ENCODE results near the gene CACUL1. TPM values are rescaled to one million over a fixed set of nuclear protein-coding genes. Genes with fewer than 3 reads are reported as not detected.

Gene CACUL1
- total and polyA plus RNA-seq, 9 of the 15 experiments (the other 6 are each of a cell fraction or from before 2014, with no cell fraction given) = 4.5 to 17.1 (median 13.5) TPM

- H3K4me1 ChIP-seq (replicated peaks in 1 of 2; ENCODE audit: control insufficient read depth in 2 of 2, insufficient read depth in 2 of 2, low read length in 2 of 2) = peaks cover 0 to 18% of the 10 kb centered on the region in 2 experiments; a peak in 4 of 5 replicates
- POLR2A ChIA-PET = no interaction called here
- ATAC-seq = no peak
These were observed 15.3 kb upstream of the CACUL1 start for GRCh38 chr10:118769898-118770600.

More at GRCh38 chr10:118769898-118770600, 15.3 kb upstream of the CACUL1 start:
- no peak overlapping the region for H3K9ac ChIP-seq (ENCODE audit: insufficient read depth in 1 of 2, low read depth in 2 of 2, low read length in 2 of 2)
- H3K4me3 ChIP-seq = no peak overlapping the region
- WGBS (ENCODE audit: insufficient coverage, low coverage, missing lambda C conversion rate) = 83% methylated on average over 8 of the region's 9 CpGs
- 0 out of 2 replicates have a peak overlapping the region, but pooled peaks have one; percentile 39 for H2AFZ ChIP-seq (ENCODE audit: low read depth, low read length)
- peak; percentile 75 for TF ChIP-seq ZNF280A (IDR thresholded peaks at IDR 0.05; ENCODE audit: low read depth, partially characterized antibody)
- TF ChIP-seq CBX3 (IDR thresholded peaks at IDR 0.05; ENCODE audit: borderline replicate concordance in 1 of 2, low read length in 2 of 2) = peak in 1 of 2 experiments; percentile 66; a peak in 2 of 3 replicates
- TF ChIP-seq IFI16 (CRISPR knock-in tag; IDR thresholded peaks at IDR 0.05) = no peak
- TF ChIP-seq ZNF253 (CRISPR knock-in tag; conservative IDR thresholded peaks at IDR 0.05) = no peak
- TF ChIP-seq TRIM28 (IDR thresholded peaks at IDR 0.05) = 0 out of 2 replicates have a peak, but pooled peaks have one; percentile 20
- no peak for TF ChIP-seq ZBTB7A (IDR thresholded peaks at IDR 0.05; ENCODE audit: borderline replicate concordance, control insufficient read depth, low read depth, low read length)
- TF ChIP-seq ZFP30 (CRISPR knock-in tag; IDR thresholded peaks at IDR 0.05; ENCODE audit: borderline replicate concordance) = no peak
- no peaks in the 10 kb centered on the region for H3K79me2 ChIP-seq (ENCODE audit: control insufficient read depth, insufficient read depth, low read length)
- CTCF ChIA-PET (ENCODE audit: low intra/inter-chr PET ratio) = no interaction called here
- in situ Hi-C loops (cut with MboI) (no loop called here), intact Hi-C loops (cut with micrococcal nuclease) (loop anchor here (5.0 kb wide), 1 partner anchor 32 kb away; no protein-coding TSS in a partner anchor)
- H3K4me2 ChIP-seq (ENCODE audit: insufficient read depth, low read length) = peak overlapping the region; percentile 32; the same call in 1 of the 2 replicates
- no peaks in the 10 kb centered on the region for H3K27me3 ChIP-seq (ENCODE audit: control insufficient read depth in 2 of 2, insufficient read depth in 2 of 2, low read length in 2 of 2)
- H3K9me1 ChIP-seq (ENCODE audit: control insufficient read depth, insufficient read depth, low read length) = no peaks in the 10 kb centered on the region
- H3K27ac ChIP-seq (ENCODE audit: extremely low read depth, low read depth, low read length) = peak overlapping the region; percentile 64; the same call in 2 of the 3 replicates
- no peaks in the 10 kb centered on the region for H4K20me1 ChIP-seq (replicated peaks; ENCODE audit: control insufficient read depth, insufficient read depth, low read length)
- no peaks in the 10 kb centered on the region for H3K36me3 ChIP-seq (ENCODE audit: control insufficient read depth, insufficient read depth, low read length)
- BruUV-seq (replicated peaks) = no TSS peak
- DNase-seq (ENCODE audit: extremely low read depth in 1 of 4, low spot score in 3 of 4) (no peak), FAIRE-seq (no peak)
- peaks cover 8% of the 10 kb centered on the region for H3K9me3 ChIP-seq (replicated peaks; ENCODE audit: control insufficient read depth, insufficient read depth, low read depth, low read length)

All from K562 (cell line).